Glutamatergic neuron (in vitro differentiated cells): ENCODE data around the gene CACNG4. TPM values are rescaled to one million over a fixed set of nuclear protein-coding genes. Genes with fewer than 3 reads are reported as not detected.

ENCODE experiments used
- DNase-seq: peaks from one replicate; pipeline ENCODE4 v3.0.0; 2022
- H3K27ac Mint-ChIP-seq: one replicate; pipeline ENCODE4 v1.8.0; 2020; ENCODE audit warnings: mild to moderate bottlenecking, mixed read lengths, inconsistent platforms; ENCODE audit not compliant: unreplicated experiment
- H3K27me3 Mint-ChIP-seq: one replicate; pipeline ENCODE4 v1.8.0; 2020; ENCODE audit warnings: mild to moderate bottlenecking, moderate library complexity, mixed read lengths, inconsistent platforms; ENCODE audit not compliant: unreplicated experiment
- H3K36me3 Mint-ChIP-seq: one replicate; pipeline ENCODE4 v1.8.0; 2020; ENCODE audit warnings: mild to moderate bottlenecking, mixed read lengths, inconsistent platforms; ENCODE audit not compliant: unreplicated experiment
- H3K4me1 Mint-ChIP-seq: one replicate; pipeline ENCODE4 v1.8.0; 2020; ENCODE audit warnings: mild to moderate bottlenecking, low read depth, mixed read lengths, inconsistent platforms; ENCODE audit not compliant: unreplicated experiment
- H3K4me3 Mint-ChIP-seq: one replicate; pipeline ENCODE4 v1.8.0; 2020; ENCODE audit warnings: mild to moderate bottlenecking, mixed read lengths, inconsistent platforms; ENCODE audit not compliant: unreplicated experiment
- H3K9me3 Mint-ChIP-seq: one replicate; pipeline ENCODE4 v1.8.0; 2020; ENCODE audit warnings: mild to moderate bottlenecking, moderate library complexity, mixed read lengths, inconsistent platforms; ENCODE audit not compliant: unreplicated experiment
- CTCF ChIP-seq: fragments of 200-600 bp; sonication (generic); IDR thresholded peaks from one replicate; pipeline ENCODE4 v1.5.0; 2021; ENCODE audit not compliant: partially characterized antibody, unreplicated experiment
- total RNA-seq: library from RNA; stranded (reverse); fragmentation: NEBNext Ultra II Directional; extraction: Animal tissue kit (Norgen Biotek cat#: 25700); gene quantifications from one replicate; pipeline ENCODE4 v1.2.1, GENCODE V29; 2021; ENCODE audit not compliant: unreplicated experiment

The CACNG4 gene
- total RNA-seq, 1 donor from 2014 or later, result 105 TPM

GRCh38 chr17:67053438-67054000 is 89.0 kb downstream of the CACNG4 start:
- peaks cover 2% of the 10 kb centered on the region for H3K27me3 Mint-ChIP-seq
- no peak for TF ChIP-seq CTCF
- H3K9me3 Mint-ChIP-seq, result peaks cover 7% of the 10 kb centered on the region
- H3K36me3 Mint-ChIP-seq, result peaks cover 5% of the 10 kb centered on the region
- no peak for DNase-seq
- no peak overlapping the region for H3K4me3 Mint-ChIP-seq
- no peaks in the 10 kb centered on the region for H3K4me1 Mint-ChIP-seq
- H3K27ac Mint-ChIP-seq, result no peak overlapping the region

GRCh38 chr17:67054011-67054591 is 89.6 kb downstream of the CACNG4 start:
- no peak for DNase-seq
- Mint-ChIP-seq H3K9me3 (peaks cover 4% of the 10 kb centered on the region), H3K4me1 (no peaks in the 10 kb centered on the region), H3K27me3 (peaks cover 2% of the 10 kb centered on the region), H3K36me3 (no peaks in the 10 kb centered on the region), H3K27ac (no peak overlapping the region), H3K4me3 (no peak overlapping the region)
- no peak for TF ChIP-seq CTCF

GRCh38 chr17:67054608-67055007 is 90.1 kb downstream of the CACNG4 start:
- Mint-ChIP-seq H3K27me3 (peaks cover 2% of the 10 kb centered on the region), H3K9me3 (peaks cover 2% of the 10 kb centered on the region), H3K4me1 (no peaks in the 10 kb centered on the region), H3K36me3 (no peaks in the 10 kb centered on the region), H3K27ac (no peak overlapping the region), H3K4me3 (no peak overlapping the region)
- DNase-seq, result no peak
- TF ChIP-seq CTCF, result no peak

GRCh38 chr17:67055041-67055443 is 90.5 kb downstream of the CACNG4 start:
- no peak overlapping the region for H3K27ac Mint-ChIP-seq
- peaks cover 2% of the 10 kb centered on the region for H3K9me3 Mint-ChIP-seq
- no peak for TF ChIP-seq CTCF
- DNase-seq, result no peak
- H3K4me3 Mint-ChIP-seq, result no peak overlapping the region
- H3K4me1 Mint-ChIP-seq, result no peaks in the 10 kb centered on the region
- H3K36me3 Mint-ChIP-seq, result no peaks in the 10 kb centered on the region
- H3K27me3 Mint-ChIP-seq, result peaks cover 2% of the 10 kb centered on the region
